Astrocyte (in vitro differentiated cells and primary cell): Measurements from ENCODE around the gene LRP1B. TPM values are rescaled to one million over a fixed set of nuclear protein-coding genes. Genes with fewer than 3 reads are reported as not detected.

Source experiments
- DNase-seq: peaks from one replicate; pipeline ENCODE4 v3.0.0-alpha.2; 2010; ENCODE audit warnings: low read depth
- FAIRE-seq: peaks from 2 replicates; lab custom pipeline; 2011; peaks lifted over from hg19 to GRCh38; lab: Jason Lieb, UNC
- H2AFZ ChIP-seq: 2 replicates; pipeline ENCODE4 v1.6.0; 2012; ENCODE audit warnings: low read depth, low read length, inconsistent platforms
- H3K27ac ChIP-seq: 2 replicates; pipeline ENCODE4 v1.5.1; 2011; ENCODE audit warnings: low read depth, low read length, inconsistent platforms
- H3K27me3 ChIP-seq: 2 replicates; pipeline ENCODE4 v1.6.0; 2011; ENCODE audit warnings: low read length, inconsistent platforms; ENCODE audit not compliant: insufficient read depth
- H3K36me3 ChIP-seq: 2 replicates; pipeline ENCODE4 v1.5.1; 2011; ENCODE audit warnings: low read length, inconsistent platforms; ENCODE audit not compliant: insufficient read depth
- H3K4me1 ChIP-seq: 2 replicates; pipeline ENCODE4 v1.5.1; 2011; ENCODE audit warnings: low read length, inconsistent platforms; ENCODE audit not compliant: insufficient read depth
- H3K4me2 ChIP-seq: 2 replicates; pipeline ENCODE4 v1.6.0; 2012; ENCODE audit warnings: low read length, inconsistent platforms
- H3K4me3 ChIP-seq: 2 replicates; pipeline ENCODE4 v1.5.1; 2011; ENCODE audit warnings: low read depth, mild to moderate bottlenecking, low read length, inconsistent platforms; ENCODE audit not compliant: insufficient read depth
- H3K79me2 ChIP-seq: 2 replicates; pipeline ENCODE4 v1.6.0; 2012; ENCODE audit warnings: mild to moderate bottlenecking, low read length, inconsistent platforms; ENCODE audit not compliant: insufficient read depth
- H3K9ac ChIP-seq: 2 replicates; pipeline ENCODE4 v1.6.0; 2012; ENCODE audit warnings: mild to moderate bottlenecking, low read length, inconsistent platforms
- H3K9me3 ChIP-seq: 2 replicates; pipeline ENCODE4 v1.5.1; 2012; ENCODE audit warnings: low read depth, mild to moderate bottlenecking, low read length, inconsistent platforms; ENCODE audit not compliant: insufficient read depth
- H4K20me1 ChIP-seq: 2 replicates; pipeline ENCODE4 v1.6.0; 2012; ENCODE audit warnings: low read length, inconsistent platforms; ENCODE audit not compliant: insufficient read depth
- H3K27ac Mint-ChIP-seq: one replicate; pipeline ENCODE4 v1.8.0; 2021; ENCODE audit warnings: mild to moderate bottlenecking, mixed read lengths; ENCODE audit not compliant: unreplicated experiment
- H3K27me3 Mint-ChIP-seq: one replicate; pipeline ENCODE4 v1.8.0; 2021; ENCODE audit warnings: low read depth, mixed read lengths; ENCODE audit not compliant: unreplicated experiment
- H3K36me3 Mint-ChIP-seq: one replicate; pipeline ENCODE4 v1.8.0; 2021; ENCODE audit warnings: low read depth, mixed read lengths; ENCODE audit not compliant: unreplicated experiment
- H3K4me1 Mint-ChIP-seq: one replicate; pipeline ENCODE4 v1.8.0; 2021; ENCODE audit warnings: low read depth, mixed read lengths; ENCODE audit not compliant: unreplicated experiment
- H3K4me3 Mint-ChIP-seq: one replicate; pipeline ENCODE4 v1.8.0; 2021; ENCODE audit warnings: mild to moderate bottlenecking, moderate library complexity, mixed read lengths; ENCODE audit not compliant: unreplicated experiment
- H3K9me3 Mint-ChIP-seq: one replicate; pipeline ENCODE4 v1.8.0; 2021; ENCODE audit warnings: mild to moderate bottlenecking, mixed read lengths; ENCODE audit not compliant: unreplicated experiment
- EZH2 ChIP-seq: IDR thresholded peaks from 2 replicates; pipeline ENCODE4 v1.6.1; 2012; ENCODE audit warnings: mild to moderate bottlenecking, low read length, inconsistent platforms; ENCODE audit not compliant: insufficient read depth
- total RNA-seq: library from RNA; stranded (reverse); gene quantifications from 2 replicates; pipeline ENCODE4 v1.2.1, GENCODE V29; 2021
- TF ChIP-seq, protein P1 (sequence below): IDR thresholded peaks from 2 replicates; pipeline ENCODE4 v1.5.1; 2011; ENCODE audit warnings: low read depth, mild to moderate bottlenecking, inconsistent platforms, low read length, moderate library complexity; ENCODE audit not compliant: insufficient read depth

Gene LRP1B
- total RNA-seq, 1 donor from 2014 or later = 1.5 TPM

DNA sequence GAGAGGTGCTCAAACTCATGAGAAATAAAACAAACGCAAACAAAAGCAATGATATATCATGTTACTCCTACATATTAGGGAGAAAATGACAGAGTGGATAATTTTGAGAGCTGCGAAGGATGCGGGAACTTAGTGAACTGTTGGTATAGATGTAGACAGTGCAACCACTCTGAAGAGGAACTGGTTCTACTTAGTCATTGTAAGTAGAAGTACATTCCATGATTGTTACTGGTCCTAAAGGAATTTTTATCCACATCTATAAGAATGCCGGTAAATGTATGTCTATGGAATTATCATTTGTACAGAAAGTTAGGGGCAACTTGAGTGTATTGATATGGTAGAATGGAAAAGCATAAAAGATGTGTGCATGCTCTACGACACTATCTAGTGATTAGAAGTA, 1238.4 kb downstream of the LRP1B start:
- H3K36me3 Mint-ChIP-seq = no peaks in the 10 kb centered on the region
- Histone ChIP-seq H3K4me1 (no peaks in the 10 kb centered on the region), H3K4me3 (no peak overlapping the region), H3K79me2 (no peaks in the 10 kb centered on the region), H3K4me2 (no peak overlapping the region), H3K9me3 (no peaks in the 10 kb centered on the region), H3K9ac (no peak overlapping the region), H2AFZ (no peak overlapping the region), H3K27me3 (no peaks in the 10 kb centered on the region), H3K27ac (no peak overlapping the region), H3K36me3 (no peaks in the 10 kb centered on the region), H4K20me1 (no peaks in the 10 kb centered on the region)
- peaks cover 15% of the 10 kb centered on the region for H3K4me1 Mint-ChIP-seq
- no peak overlapping the region for H3K4me3 Mint-ChIP-seq
- no peaks in the 10 kb centered on the region for H3K9me3 Mint-ChIP-seq
- no peak for TF ChIP-seq EZH2
- TF ChIP-seq, protein P1, sequence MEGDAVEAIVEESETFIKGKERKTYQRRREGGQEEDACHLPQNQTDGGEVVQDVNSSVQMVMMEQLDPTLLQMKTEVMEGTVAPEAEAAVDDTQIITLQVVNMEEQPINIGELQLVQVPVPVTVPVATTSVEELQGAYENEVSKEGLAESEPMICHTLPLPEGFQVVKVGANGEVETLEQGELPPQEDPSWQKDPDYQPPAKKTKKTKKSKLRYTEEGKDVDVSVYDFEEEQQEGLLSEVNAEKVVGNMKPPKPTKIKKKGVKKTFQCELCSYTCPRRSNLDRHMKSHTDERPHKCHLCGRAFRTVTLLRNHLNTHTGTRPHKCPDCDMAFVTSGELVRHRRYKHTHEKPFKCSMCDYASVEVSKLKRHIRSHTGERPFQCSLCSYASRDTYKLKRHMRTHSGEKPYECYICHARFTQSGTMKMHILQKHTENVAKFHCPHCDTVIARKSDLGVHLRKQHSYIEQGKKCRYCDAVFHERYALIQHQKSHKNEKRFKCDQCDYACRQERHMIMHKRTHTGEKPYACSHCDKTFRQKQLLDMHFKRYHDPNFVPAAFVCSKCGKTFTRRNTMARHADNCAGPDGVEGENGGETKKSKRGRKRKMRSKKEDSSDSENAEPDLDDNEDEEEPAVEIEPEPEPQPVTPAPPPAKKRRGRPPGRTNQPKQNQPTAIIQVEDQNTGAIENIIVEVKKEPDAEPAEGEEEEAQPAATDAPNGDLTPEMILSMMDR = no peak
- FAIRE-seq (no peak), DNase-seq (no peak)
- H3K27me3 Mint-ChIP-seq = no peaks in the 10 kb centered on the region
- no peak overlapping the region for H3K27ac Mint-ChIP-seq

DNA sequence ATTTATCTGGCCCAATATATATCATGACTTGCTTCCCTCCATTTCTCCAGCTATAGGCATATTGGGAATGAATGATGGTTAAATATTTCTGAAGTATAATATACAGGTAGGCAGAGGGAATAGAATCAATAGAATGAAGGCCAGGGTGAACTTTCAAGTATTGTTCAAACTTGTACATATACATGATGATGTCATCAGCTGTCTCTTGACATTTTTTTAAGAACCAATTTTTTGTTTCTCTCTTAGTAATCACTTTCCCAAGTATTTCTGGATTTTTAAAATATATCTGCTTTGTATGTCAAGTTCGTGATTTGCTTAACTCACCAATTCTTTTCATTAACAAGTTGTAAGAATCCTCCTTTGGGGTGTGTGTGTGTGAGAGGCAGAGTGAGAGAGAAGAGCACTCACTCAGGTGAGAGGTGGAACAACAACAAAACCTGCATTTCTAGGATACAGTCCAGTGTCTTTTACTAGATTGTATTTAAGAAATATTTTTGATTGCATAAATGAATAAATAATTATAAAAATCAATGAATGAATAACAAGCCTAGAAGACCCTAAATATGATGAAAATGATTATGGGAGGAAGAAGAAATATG, 1239.1 kb downstream of the LRP1B start:
- no peaks in the 10 kb centered on the region for H3K27me3 Mint-ChIP-seq
- H3K4me1 ChIP-seq = no peaks in the 10 kb centered on the region
- no peak overlapping the region for H2AFZ ChIP-seq
- no peak overlapping the region for H3K4me2 ChIP-seq
- TF ChIP-seq, protein P1 = no peak
- no peak for TF ChIP-seq EZH2
- H3K9me3 ChIP-seq = no peaks in the 10 kb centered on the region
- no peaks in the 10 kb centered on the region for H3K36me3 Mint-ChIP-seq
- no peaks in the 10 kb centered on the region for H3K79me2 ChIP-seq
- DNase-seq (no peak), FAIRE-seq (no peak)
- H3K36me3 ChIP-seq = no peaks in the 10 kb centered on the region
- no peak overlapping the region for H3K4me3 Mint-ChIP-seq
- no peaks in the 10 kb centered on the region for H3K27me3 ChIP-seq
- no peaks in the 10 kb centered on the region for H4K20me1 ChIP-seq
- H3K9me3 Mint-ChIP-seq = no peaks in the 10 kb centered on the region
- no peak overlapping the region for H3K27ac ChIP-seq
- no peak overlapping the region for H3K4me3 ChIP-seq
- H3K27ac Mint-ChIP-seq = no peak overlapping the region
- H3K9ac ChIP-seq = no peak overlapping the region
- H3K4me1 Mint-ChIP-seq = peaks cover 15% of the 10 kb centered on the region
